LNCAP (cell line): ENCODE data around the gene MRPL50.
"Not testable (repeated sequence)": the region's sequence is repeated elsewhere in the genome, so short reads cannot be mapped to it uniquely, and the experiment has no call there.

ENCODE experiments used
- TF ChIP-seq, protein P1 (sequence below): fragments of 450-650 bp; IDR thresholded peaks from 2 replicates; pipeline ENCODE4 v1.5.1; 2017; ENCODE audit warnings: mild to moderate bottlenecking

Gene MRPL50

DNA sequence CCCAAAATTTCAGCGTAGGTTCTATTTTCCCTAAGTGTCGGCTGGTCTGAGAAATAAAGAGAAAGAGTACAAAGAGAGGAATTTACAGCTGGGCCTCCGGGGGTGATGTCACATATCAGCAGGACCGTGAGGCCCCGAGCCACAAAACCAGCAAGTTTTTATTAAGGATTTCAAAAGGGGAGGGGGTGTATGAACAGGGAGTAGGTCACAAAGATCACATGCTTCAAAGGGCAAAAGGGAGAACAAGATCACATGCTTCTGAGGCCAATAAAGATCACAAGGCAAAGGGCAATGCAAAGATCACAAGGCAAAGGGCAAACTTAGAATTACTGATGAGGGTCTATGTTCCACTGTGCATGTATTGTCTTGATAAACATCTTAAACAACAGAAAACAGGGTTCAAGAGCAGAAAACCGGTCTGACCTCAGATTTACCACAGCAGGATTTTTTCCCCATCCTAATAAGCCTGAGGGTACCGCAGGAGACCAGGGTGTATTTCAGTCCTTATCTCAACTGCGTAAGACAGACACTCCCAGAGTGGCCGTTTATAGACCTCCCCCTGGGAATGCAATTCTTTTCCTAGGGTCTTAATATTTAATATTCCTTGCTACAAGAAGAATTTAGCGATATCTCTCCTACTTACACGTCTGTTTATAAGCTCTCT is 13.4 kb downstream of the MRPL50 start, which contains the start of gene BAAT:
BAAT (minus strand) TSS at position 134 of the 664 bp plus-strand sequence. CDS start 13,602 bp downstream, outside the sequence.
- TF ChIP-seq, protein P1, sequence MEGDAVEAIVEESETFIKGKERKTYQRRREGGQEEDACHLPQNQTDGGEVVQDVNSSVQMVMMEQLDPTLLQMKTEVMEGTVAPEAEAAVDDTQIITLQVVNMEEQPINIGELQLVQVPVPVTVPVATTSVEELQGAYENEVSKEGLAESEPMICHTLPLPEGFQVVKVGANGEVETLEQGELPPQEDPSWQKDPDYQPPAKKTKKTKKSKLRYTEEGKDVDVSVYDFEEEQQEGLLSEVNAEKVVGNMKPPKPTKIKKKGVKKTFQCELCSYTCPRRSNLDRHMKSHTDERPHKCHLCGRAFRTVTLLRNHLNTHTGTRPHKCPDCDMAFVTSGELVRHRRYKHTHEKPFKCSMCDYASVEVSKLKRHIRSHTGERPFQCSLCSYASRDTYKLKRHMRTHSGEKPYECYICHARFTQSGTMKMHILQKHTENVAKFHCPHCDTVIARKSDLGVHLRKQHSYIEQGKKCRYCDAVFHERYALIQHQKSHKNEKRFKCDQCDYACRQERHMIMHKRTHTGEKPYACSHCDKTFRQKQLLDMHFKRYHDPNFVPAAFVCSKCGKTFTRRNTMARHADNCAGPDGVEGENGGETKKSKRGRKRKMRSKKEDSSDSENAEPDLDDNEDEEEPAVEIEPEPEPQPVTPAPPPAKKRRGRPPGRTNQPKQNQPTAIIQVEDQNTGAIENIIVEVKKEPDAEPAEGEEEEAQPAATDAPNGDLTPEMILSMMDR: not testable (repeated sequence)

DNA sequence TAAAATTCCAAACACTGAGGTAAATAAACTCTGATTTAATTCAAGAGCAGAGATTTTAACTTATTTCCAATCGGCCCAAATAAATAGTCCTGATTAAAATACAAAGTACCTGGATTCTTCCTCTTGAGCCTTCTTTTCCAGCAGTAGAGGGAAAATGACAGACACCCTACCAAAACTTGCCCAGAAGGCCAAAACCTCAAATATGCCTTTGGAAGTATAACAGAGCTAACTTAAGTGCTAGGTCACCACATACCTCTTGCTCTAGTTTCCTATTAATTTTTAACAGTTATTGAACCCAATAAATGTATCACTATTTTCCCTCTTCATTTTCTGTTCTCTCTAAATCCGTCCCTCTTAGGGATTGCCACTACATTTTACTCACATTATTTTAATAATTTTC is 15.1 kb downstream of the MRPL50 start:
- TF ChIP-seq, protein P1: no peak

DNA sequence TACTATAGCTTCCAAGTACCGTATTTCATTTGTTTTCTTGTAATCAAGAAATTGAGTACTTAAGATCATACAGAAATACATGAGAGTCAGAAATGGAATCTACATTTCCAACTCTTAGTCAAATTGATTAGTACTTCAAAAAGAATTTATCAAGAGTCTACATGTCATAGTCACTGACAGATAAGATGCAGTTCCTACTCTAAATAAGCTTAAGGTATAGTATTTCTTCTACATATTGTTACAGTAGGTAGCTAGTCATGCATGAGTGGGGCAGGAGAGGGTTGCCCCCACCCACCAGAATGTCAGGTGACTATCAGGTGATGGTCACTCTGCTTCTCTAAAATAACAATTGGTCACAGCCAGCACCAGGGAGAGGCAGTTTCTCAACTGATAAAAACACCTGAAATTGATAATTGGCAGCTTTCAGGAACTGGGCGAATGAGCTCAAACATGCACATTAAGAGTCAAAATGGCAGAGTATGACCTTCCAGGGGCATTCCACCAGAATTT is 16.5 kb downstream of the MRPL50 start:
- TF ChIP-seq, protein P1: no peak

DNA sequence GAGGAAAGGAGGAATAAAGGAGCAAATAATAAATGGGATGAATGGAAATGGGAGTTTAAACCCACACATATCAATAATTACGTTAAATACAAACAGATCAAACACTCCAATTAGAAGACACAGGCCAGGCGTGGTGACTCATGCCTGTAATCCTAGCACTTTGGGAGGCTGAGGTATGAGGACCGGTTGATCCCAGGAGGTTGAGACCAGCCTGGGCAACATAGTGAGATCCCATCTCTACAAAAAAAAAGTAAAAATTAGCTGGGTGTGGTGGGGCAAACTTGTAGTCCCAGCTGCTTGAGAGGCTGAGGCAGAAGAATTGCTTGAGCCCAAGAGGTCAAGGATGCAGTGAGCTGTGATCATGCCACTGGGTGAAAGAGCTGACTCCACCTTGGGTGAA is 17.3 kb downstream of the MRPL50 start:
- TF ChIP-seq, protein P1: no peak

DNA sequence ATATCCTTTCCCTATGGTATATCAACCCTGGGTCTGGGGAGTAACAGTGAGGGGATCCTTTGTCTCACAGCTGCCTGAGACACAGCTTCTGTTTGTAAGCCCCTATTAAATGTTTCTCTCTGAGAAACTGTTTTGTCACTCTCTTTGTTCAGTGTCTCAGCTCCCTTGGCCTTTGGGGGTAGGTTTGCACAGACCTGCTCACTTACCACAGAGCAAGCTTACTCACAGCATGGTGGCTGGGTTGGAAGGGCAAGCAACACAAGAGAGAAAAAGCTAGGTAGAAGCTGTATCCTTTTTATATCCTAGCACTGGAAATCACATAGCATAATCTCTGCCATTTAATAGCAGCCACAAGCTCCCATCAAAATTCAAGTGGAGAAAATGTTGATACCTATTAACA is 18.1 kb downstream of the MRPL50 start:
- TF ChIP-seq, protein P1: no peak

DNA sequence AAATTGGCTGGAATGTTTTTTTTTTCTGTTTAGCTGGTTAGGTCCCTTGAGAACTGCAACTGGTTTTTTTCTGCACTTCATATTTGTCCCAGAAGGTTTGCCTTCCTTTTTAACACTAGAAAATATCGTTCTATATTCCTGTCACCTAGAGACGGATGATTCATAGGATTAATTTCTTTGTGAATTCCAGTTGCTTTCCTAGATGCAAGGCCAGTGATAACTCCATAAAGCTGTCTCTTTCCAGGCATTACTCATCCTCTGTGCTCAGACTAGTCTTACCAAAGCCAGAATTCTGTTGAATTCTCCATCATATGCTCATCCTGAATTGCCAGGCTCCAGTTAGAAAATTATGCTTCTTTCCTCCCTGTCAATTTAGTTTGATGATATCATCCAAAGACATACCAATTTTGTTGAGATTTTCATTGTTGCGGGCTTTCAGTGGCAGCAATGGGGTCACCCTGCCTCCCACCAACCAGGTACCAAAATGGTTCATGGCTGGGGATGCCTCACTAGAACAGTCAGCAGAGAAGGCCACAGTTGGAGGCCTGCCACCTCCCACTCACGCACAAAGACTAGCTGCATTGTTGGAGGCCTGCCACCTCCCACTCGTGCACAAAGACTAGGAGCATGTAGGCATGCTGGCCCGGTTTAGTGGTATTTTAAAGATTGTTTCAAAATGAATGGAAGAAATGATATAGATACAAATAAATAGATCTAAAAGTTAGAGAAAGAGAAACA is 22.1 kb downstream of the MRPL50 start:
- TF ChIP-seq, protein P1: no peak

DNA sequence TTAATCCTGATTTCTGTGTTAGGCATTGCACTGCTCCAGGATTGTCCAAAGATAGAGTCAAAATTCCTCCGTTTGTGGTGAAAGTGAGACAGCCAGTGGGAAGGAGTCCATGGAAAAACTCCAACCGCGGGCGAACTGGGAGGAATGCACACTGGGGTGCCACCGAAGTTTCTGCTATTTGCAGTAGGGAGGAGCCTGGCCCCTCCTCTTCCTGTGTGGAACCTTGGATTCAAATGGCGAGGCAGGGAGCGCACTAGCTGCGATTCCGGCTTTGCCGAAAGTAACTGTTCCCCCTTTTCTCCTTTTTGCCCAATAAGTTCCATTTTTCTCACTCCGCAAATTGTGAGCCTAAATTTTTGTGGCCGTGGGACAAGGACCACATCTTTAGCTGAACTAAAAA is 22.9 kb downstream of the MRPL50 start:
- TF ChIP-seq, protein P1: no peak
